Measurements from ENCODE around the gene DDX31.

The DDX31 gene

DNA sequence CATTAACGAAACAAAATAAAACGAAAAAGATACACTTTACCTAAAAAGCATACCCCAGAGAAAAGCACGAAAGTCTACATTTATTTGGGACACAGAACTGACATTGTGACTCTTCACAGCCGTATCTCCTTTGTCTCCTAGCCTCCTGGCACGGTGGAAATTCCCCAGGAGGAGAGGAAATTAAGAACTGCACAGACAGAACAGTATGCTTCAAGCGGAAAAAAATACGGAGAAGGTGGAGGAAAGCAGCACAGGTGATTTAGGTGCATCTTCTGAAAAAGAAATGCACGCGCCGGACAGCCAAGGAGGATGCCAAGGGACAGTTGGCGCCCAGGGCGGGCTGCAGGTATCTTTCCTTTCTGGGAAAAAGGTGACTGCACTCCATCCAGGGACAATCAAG is 32.0 kb downstream of the DDX31 start:
- DNase-seq (ENCODE audit: low spot score): no peak
- TF ChIP-seq, protein P1, sequence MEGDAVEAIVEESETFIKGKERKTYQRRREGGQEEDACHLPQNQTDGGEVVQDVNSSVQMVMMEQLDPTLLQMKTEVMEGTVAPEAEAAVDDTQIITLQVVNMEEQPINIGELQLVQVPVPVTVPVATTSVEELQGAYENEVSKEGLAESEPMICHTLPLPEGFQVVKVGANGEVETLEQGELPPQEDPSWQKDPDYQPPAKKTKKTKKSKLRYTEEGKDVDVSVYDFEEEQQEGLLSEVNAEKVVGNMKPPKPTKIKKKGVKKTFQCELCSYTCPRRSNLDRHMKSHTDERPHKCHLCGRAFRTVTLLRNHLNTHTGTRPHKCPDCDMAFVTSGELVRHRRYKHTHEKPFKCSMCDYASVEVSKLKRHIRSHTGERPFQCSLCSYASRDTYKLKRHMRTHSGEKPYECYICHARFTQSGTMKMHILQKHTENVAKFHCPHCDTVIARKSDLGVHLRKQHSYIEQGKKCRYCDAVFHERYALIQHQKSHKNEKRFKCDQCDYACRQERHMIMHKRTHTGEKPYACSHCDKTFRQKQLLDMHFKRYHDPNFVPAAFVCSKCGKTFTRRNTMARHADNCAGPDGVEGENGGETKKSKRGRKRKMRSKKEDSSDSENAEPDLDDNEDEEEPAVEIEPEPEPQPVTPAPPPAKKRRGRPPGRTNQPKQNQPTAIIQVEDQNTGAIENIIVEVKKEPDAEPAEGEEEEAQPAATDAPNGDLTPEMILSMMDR (conservative IDR thresholded peaks at IDR 0.05; ENCODE audit: low read depth): no peak
- no peak overlapping the region for H3K27ac ChIP-seq
- ChIA-PET POLR2A (ENCODE audit: low non-redundant PET) (no interaction called here), CTCF (no interaction called here)

DNA sequence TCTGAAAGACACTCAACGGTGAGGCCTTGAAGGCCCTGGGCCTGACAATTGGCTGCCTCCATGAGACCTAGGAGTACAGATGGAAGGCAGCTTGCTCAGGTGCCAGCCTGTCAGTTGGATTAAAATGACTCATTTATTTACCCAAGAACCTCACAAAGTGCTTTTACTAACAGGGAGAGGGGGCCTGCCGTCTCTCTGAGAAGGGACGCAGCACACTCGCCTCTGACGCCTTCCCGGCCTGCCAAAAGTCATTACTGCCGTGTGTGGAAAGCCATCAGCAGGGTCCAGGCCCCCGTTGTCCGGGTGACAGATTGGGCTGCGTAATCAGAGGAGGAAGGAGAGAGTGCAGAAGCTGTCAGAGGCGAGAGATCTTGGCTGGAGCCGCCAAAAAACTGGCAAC is 32.4 kb downstream of the DDX31 start:
- no peak overlapping the region for H3K27ac ChIP-seq
- DNase-seq (ENCODE audit: low spot score): no peak
- ChIA-PET CTCF (no interaction called here), POLR2A (ENCODE audit: low non-redundant PET) (no interaction called here)
- TF ChIP-seq, protein P1 (conservative IDR thresholded peaks at IDR 0.05; ENCODE audit: low read depth): no peak

DNA sequence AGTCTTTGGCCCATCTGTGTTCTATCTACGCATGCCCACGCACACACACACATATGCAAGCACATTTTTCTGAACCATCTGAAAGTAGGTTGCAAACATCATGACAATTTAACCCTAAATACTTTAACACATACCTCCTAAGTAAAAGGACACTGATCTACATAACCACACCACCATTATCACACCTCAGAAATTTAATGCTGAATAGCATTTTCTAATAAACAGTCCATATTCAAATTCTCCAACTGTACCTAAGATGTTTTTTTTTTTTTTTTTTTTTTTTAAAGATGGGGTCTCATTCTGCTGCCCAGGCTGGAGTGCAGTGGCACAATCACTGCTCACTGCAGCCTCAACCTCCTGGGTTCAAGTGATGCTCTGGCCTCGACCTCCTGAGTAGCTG is 35.5 kb downstream of the DDX31 start:
- H3K27ac ChIP-seq: no peak overlapping the region
- ChIA-PET CTCF (interaction anchor here (1.0 kb wide), 1 partner anchor 11 kb away, joined by 3 read pairs; no protein-coding TSS in a partner anchor), POLR2A (ENCODE audit: low non-redundant PET) (no interaction called here)
- DNase-seq (ENCODE audit: low spot score): no peak
- TF ChIP-seq, protein P1 (conservative IDR thresholded peaks at IDR 0.05; ENCODE audit: low read depth): no peak

DNA sequence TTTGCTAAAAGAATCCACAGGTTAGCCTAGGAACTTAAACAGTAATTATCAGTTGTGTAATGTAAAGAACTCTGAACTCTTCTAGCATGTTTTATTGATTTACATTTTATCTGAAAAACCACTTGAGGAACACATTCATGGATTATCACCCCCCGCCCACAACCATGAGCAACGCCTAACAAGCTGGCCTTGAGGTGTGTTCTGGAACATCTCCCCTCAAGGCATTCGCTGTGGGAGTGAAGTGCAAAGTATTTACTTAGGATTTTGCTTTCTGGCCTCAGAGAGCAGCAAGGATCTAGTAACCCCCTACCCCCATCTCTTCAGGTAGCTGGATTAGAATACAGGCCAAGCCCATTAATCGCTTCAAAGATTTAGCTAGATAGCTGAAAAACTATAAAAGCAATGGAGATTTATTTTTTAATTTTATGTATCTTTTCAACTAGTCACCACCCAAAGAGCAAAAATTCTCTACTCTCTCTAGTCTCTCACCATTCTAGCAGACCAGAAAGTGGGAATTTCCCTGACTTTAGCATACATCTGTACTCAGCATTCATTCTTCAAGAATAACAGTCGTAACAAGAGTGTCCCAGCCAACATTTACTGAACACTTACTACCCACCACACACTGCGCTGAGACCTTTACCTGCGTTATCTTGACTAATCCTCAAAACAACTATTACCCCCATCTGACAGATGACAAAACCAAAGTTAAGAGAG is 37.2 kb downstream of the DDX31 start:
- POLR2A ChIA-PET (ENCODE audit: low non-redundant PET): no interaction called here
- no peak overlapping the region for H3K27ac ChIP-seq
- CTCF ChIA-PET: interaction anchor here (0.6 to 0.8 kb wide), 2 partner anchors 32 to 805 kb away, joined by 3 read pairs; no protein-coding TSS in a partner anchor
- peak; percentile 35 for DNase-seq (ENCODE audit: low spot score)
- TF ChIP-seq, protein P1 (conservative IDR thresholded peaks at IDR 0.05; ENCODE audit: low read depth): no peak

DNA sequence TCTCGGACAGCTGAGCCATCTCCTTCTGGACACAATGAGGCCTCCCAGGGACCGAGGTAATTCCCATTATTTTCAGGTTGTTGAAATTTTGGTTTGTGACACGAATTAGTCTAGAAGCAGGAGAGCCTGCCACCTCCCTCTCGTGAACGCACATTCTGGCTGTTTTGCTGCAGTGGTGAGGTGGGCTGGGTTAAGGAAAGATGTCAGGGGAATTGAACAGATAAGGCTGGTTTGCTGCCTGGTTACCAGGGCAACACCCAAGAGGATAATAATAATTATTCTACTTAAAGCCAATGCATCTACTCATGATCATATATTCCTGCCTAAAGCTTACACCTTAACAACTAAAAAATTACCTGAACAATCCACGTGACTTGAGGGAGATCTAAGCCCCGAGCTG is 38.1 kb downstream of the DDX31 start:
- TF ChIP-seq, protein P1 (conservative IDR thresholded peaks at IDR 0.05; ENCODE audit: low read depth): no peak
- ChIA-PET POLR2A (ENCODE audit: low non-redundant PET) (interaction anchor here (0.6 kb wide), 1 partner anchor 277 kb away, joined by 3 read pairs; the partner anchor contains the start of gene SETX), CTCF (interaction anchor here (0.6 to 1.2 kb wide), 2 partner anchors 13 to 285 kb away, joined by 3 read pairs; no protein-coding TSS in a partner anchor)
- H3K27ac ChIP-seq: no peak overlapping the region; the same call in 1 of the 2 replicates
- no peak for DNase-seq (ENCODE audit: low spot score)

DNA sequence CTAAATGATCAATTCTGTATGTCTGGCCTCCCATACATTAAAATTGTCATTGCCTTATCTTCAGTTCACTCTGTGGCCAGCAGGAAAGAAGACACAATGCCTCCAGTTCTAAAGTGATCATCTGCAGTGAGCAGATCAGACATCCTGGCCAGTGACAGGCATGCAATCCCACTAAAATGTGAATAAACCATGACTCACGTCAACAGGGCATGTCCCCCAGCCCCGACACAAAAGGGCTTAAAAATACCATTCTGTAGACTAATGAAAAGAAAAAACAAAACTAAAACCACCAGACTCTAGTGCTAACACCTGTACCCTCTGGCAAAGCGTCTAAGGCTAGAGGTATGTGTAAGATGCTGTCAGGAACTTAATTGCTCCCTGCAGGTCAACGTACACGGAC is 38.5 kb downstream of the DDX31 start:
- peak; percentile 94 for DNase-seq (ENCODE audit: low spot score)

More for the DNA sequence above, 38.5 kb downstream of the DDX31 start:
- POLR2A ChIA-PET (ENCODE audit: low non-redundant PET): interaction anchor here (0.6 kb wide), 1 partner anchor 277 kb away, joined by 3 read pairs; the partner anchor contains the start of gene SETX
- TF ChIP-seq, protein P1 (conservative IDR thresholded peaks at IDR 0.05; ENCODE audit: low read depth): no peak
- CTCF ChIA-PET: interaction anchor here (0.6 to 1.2 kb wide), 2 partner anchors 13 to 285 kb away, joined by 3 read pairs; no protein-coding TSS in a partner anchor
- no peak overlapping the region; the same call in 1 of the 2 replicates for H3K27ac ChIP-seq
